ENCODE measurements around the gene MTG1. TPM values are rescaled to one million over a fixed set of nuclear protein-coding genes. Genes with fewer than 3 reads are reported as not detected.

The MTG1 gene
- total RNA-seq = 28.3 and 31.5 TPM in 2 replicates

- no peaks in the 10 kb centered on the region for H3K27me3 ChIP-seq (ENCODE audit: insufficient read depth, low read length)
- H3K36me3 ChIP-seq (ENCODE audit: insufficient read depth, low read length) = peaks cover 34% of the 10 kb centered on the region
- H3K27ac ChIP-seq (ENCODE audit: low read depth, low read length) = peak within 1 kb of the TSS; percentile 83
- H3K4me3 ChIP-seq (ENCODE audit: insufficient read depth, low read length) = peak within 1 kb of the TSS; percentile 98
- peak within 1 kb of the TSS; percentile 84 for H2AFZ ChIP-seq (ENCODE audit: low read length)
- peaks cover 46% of the 10 kb centered on the region for H3K79me2 ChIP-seq (ENCODE audit: insufficient read depth, low read length)
- peak; percentile 100 for DNase-seq (ENCODE audit: insufficient read length, low spot score, missing footprints)
- H3K4me2 ChIP-seq (ENCODE audit: insufficient read depth, low read length) = peak within 1 kb of the TSS; percentile 94
- H3K9me3 ChIP-seq (ENCODE audit: low read depth, low read length) = no peaks in the 10 kb centered on the region
- TF ChIP-seq CTCF (IDR thresholded peaks at IDR 0.05; ENCODE audit: extremely low read depth, low read depth, low read length) = no peak
- peaks cover 2% of the 10 kb centered on the region for H4K20me1 ChIP-seq (ENCODE audit: insufficient read depth, low read length)
- peaks cover 4% of the 10 kb centered on the region for H3K4me1 ChIP-seq (ENCODE audit: insufficient read depth, low read length)
Measured at GRCh38 chr10:133394064-133394663, at the start of gene MTG1. TSS of gene MTG1 (plus strand) at chr10:133394157. CDS start at chr10:133394221, 64 bp downstream.

- Histone ChIP-seq H3K27me3 (ENCODE audit: insufficient read depth, low read length) (peaks cover 5% of the 10 kb centered on the region), H3K27ac (ENCODE audit: low read depth, low read length) (no peak overlapping the region), H2AFZ (ENCODE audit: low read length) (no peak overlapping the region), H3K4me2 (ENCODE audit: insufficient read depth, low read length) (no peak overlapping the region), H3K4me1 (ENCODE audit: insufficient read depth, low read length) (no peaks in the 10 kb centered on the region), H3K36me3 (ENCODE audit: insufficient read depth, low read length) (no peaks in the 10 kb centered on the region), H3K9me3 (ENCODE audit: low read depth, low read length) (no peaks in the 10 kb centered on the region), H4K20me1 (ENCODE audit: insufficient read depth, low read length) (no peaks in the 10 kb centered on the region), H3K4me3 (ENCODE audit: insufficient read depth, low read length) (no peak overlapping the region), H3K79me2 (ENCODE audit: insufficient read depth, low read length) (no peaks in the 10 kb centered on the region)
- TF ChIP-seq CTCF (IDR thresholded peaks at IDR 0.05; ENCODE audit: extremely low read depth, low read depth, low read length) = no peak
- no peak for DNase-seq (ENCODE audit: insufficient read length, low spot score, missing footprints)
Measured at GRCh38 chr10:133344236-133344635, 49.7 kb upstream of the MTG1 start.

GRCh38 chr10:133346413-133346812 is 47.5 kb upstream of the MTG1 start:
- Histone ChIP-seq H3K27me3 (ENCODE audit: insufficient read depth, low read length) (peaks cover 5% of the 10 kb centered on the region), H2AFZ (ENCODE audit: low read length) (no peak overlapping the region), H4K20me1 (ENCODE audit: insufficient read depth, low read length) (no peaks in the 10 kb centered on the region), H3K36me3 (ENCODE audit: insufficient read depth, low read length) (no peaks in the 10 kb centered on the region), H3K9me3 (ENCODE audit: low read depth, low read length) (no peaks in the 10 kb centered on the region), H3K4me2 (ENCODE audit: insufficient read depth, low read length) (no peak overlapping the region), H3K79me2 (ENCODE audit: insufficient read depth, low read length) (no peaks in the 10 kb centered on the region), H3K4me1 (ENCODE audit: insufficient read depth, low read length) (no peaks in the 10 kb centered on the region), H3K27ac (ENCODE audit: low read depth, low read length) (no peak overlapping the region), H3K4me3 (ENCODE audit: insufficient read depth, low read length) (no peak overlapping the region)
- DNase-seq (ENCODE audit: insufficient read length, low spot score, missing footprints) = no peak
- no peak for TF ChIP-seq CTCF (IDR thresholded peaks at IDR 0.05; ENCODE audit: extremely low read depth, low read depth, low read length)

- no peak overlapping the region for H3K4me2 ChIP-seq (ENCODE audit: insufficient read depth, low read length)
- H4K20me1 ChIP-seq (ENCODE audit: insufficient read depth, low read length) = no peaks in the 10 kb centered on the region
- peak; percentile 80 for DNase-seq (ENCODE audit: insufficient read length, low spot score, missing footprints)
- no peaks in the 10 kb centered on the region for H3K36me3 ChIP-seq (ENCODE audit: insufficient read depth, low read length)
- no peak for TF ChIP-seq CTCF (IDR thresholded peaks at IDR 0.05; ENCODE audit: extremely low read depth, low read depth, low read length)
- H2AFZ ChIP-seq (ENCODE audit: low read length) = no peak overlapping the region
- no peak overlapping the region for H3K4me3 ChIP-seq (ENCODE audit: insufficient read depth, low read length)
- H3K4me1 ChIP-seq (ENCODE audit: insufficient read depth, low read length) = no peaks in the 10 kb centered on the region
- H3K9me3 ChIP-seq (ENCODE audit: low read depth, low read length) = no peaks in the 10 kb centered on the region
- peaks cover 5% of the 10 kb centered on the region for H3K27me3 ChIP-seq (ENCODE audit: insufficient read depth, low read length)
- H3K79me2 ChIP-seq (ENCODE audit: insufficient read depth, low read length) = no peaks in the 10 kb centered on the region
- H3K27ac ChIP-seq (ENCODE audit: low read depth, low read length) = no peak overlapping the region
Measured at GRCh38 chr10:133347710-133348517, 46.0 kb upstream of the MTG1 start.

All from osteoblast (primary cell).